HCT116 (cell line): ENCODE measurements around the gene RUNX1.

Experiments
- CTCF ChIP-seq, 3 experiments: fragments of 200-600 bp in 1 of 3; sonication (generic) in 1 of 3; IDR thresholded peaks in 2 of 3; conservative IDR thresholded peaks in 1 of 3; 2 replicates each; pipeline ENCODE4 v1.5.1; 2012 to 2017; ENCODE audit warnings: low read depth in 2 of 3, low read length in 2 of 3, antibody characterized with exemption in 1 of 3, borderline replicate concordance in 1 of 3, control low read depth in 1 of 3, mild to moderate bottlenecking in 1 of 3, mixed read lengths in 1 of 3, mixed run types in 1 of 3, moderate library complexity in 1 of 3; ENCODE audit not compliant: insufficient read depth in 1 of 3
- EGR1 ChIP-seq: IDR thresholded peaks from 2 replicates; pipeline ENCODE4 v1.6.1; 2012; ENCODE audit warnings: low read depth
- POLR2A ChIP-seq: IDR thresholded peaks from 2 replicates; pipeline ENCODE4 v1.7.0; 2011; ENCODE audit warnings: borderline replicate concordance; ENCODE audit not compliant: insufficient read depth, insufficient read length; ENCODE audit errors: extremely low read depth
- POLR2AphosphoS5 ChIP-seq: IDR thresholded peaks from 2 replicates; pipeline ENCODE4 v1.6.1; 2011; ENCODE audit warnings: mild to moderate bottlenecking, low read depth, low read length, moderate library complexity
- SP1 ChIP-seq: IDR thresholded peaks from 2 replicates; pipeline ENCODE4 v1.6.1; 2012; ENCODE audit warnings: low read depth
- TF ChIP-seq, protein P1 (sequence below): IDR thresholded peaks from 2 replicates; pipeline ENCODE4 v1.6.1; 2012

- TF ChIP-seq SP1 (no peak), CTCF (IDR thresholded peaks at IDR 0.05 in 2 of 3, conservative IDR thresholded peaks at IDR 0.05 in 1 of 3; ENCODE audit: borderline replicate concordance in 1 of 3, insufficient read depth in 1 of 3, low read depth in 2 of 3, low read length in 2 of 3) (no peak), EGR1 (no peak), POLR2A (no peak), POLR2AphosphoS5 (no peak)
- TF ChIP-seq, protein P1, sequence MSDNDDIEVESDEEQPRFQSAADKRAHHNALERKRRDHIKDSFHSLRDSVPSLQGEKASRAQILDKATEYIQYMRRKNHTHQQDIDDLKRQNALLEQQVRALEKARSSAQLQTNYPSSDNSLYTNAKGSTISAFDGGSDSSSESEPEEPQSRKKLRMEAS, result no peak
These were observed 106.2 kb downstream of the RUNX1 start for GRCh38 chr21:34942911-34943310.
